Coronary artery (tissue), 2 donors: ENCODE measurements around the gene LOXHD1.

Source experiments
- DNase-seq: peaks from one replicate; pipeline ENCODE4 v3.0.0-alpha.2; 2017; ENCODE audit warnings: low spot score
- H3K27ac ChIP-seq, 2 donors: fragments of 200-600 bp; sonication (generic); one replicate each; pipeline ENCODE4 v1.5.1; 2016 to 2019
- H3K4me3 ChIP-seq: fragments of 200-600 bp; sonication (generic); 2 replicates; pipeline ENCODE4 v1.5.1; 2016; ENCODE audit warnings: mild to moderate bottlenecking, moderate library complexity
- CTCF ChIP-seq: fragments of 200-600 bp; sonication (generic); IDR thresholded peaks from one replicate; pipeline ENCODE4 v1.5.1; 2019; ENCODE audit warnings: antibody characterized with exemption

LOXHD1 gene

GRCh38 chr18:46657115-46657955 is at the start of gene LOXHD1:
TSS of gene LOXHD1 (minus strand) at chr18:46657220. CDS start at chr18:46657033, 187 bp downstream.
- no peak for TF ChIP-seq CTCF
- DNase-seq, result no peak
- no peak within 1 kb of the TSS for H3K4me3 ChIP-seq
- no peak within 1 kb of the TSS for H3K27ac ChIP-seq

GRCh38 chr18:46705521-46705920 is 48.5 kb upstream of the LOXHD1 start:
- DNase-seq, result no peak
- Histone ChIP-seq H3K4me3 (no peak overlapping the region), H3K27ac (no peak overlapping the region)
- no peak for TF ChIP-seq CTCF

GRCh38 chr18:46704816-46705215 is 47.8 kb upstream of the LOXHD1 start:
- DNase-seq, result no peak
- Histone ChIP-seq H3K4me3 (no peak overlapping the region), H3K27ac (no peak overlapping the region)
- TF ChIP-seq CTCF, result no peak

- DNase-seq, result no peak
- no peak overlapping the region for H3K4me3 ChIP-seq
- H3K27ac ChIP-seq, result no peak overlapping the region
- TF ChIP-seq CTCF, result no peak
Observed at GRCh38 chr18:46704189-46704588, 47.2 kb upstream of the LOXHD1 start.

GRCh38 chr18:46702471-46702870 is 45.5 kb upstream of the LOXHD1 start:
- H3K4me3 ChIP-seq, result no peak overlapping the region

GRCh38 chr18:46700066-46700824 is 43.2 kb upstream of the LOXHD1 start:
- no peak overlapping the region for H3K27ac ChIP-seq
- DNase-seq, result no peak
- no peak for TF ChIP-seq CTCF
- H3K4me3 ChIP-seq, result no peak overlapping the region

More at GRCh38 chr18:46702471-46702870, 45.5 kb upstream of the LOXHD1 start:
- no peak for TF ChIP-seq CTCF
- no peak overlapping the region for H3K27ac ChIP-seq
- no peak for DNase-seq
